NCI-H2196 treated with DMSO at 0.1 percent for 48 hours (cell line): ENCODE results near the gene KITLG.
"Not testable (repeated sequence)": the region's sequence is repeated elsewhere in the genome, so short reads cannot be mapped to it uniquely, and the experiment has no call there.

Source experiments
- DNase-seq: peaks from one replicate; lab custom pipeline; 2025; ENCODE audit not compliant: unreplicated experiment; lab: John Stamatoyannopoulos, UW

KITLG gene

DNA sequence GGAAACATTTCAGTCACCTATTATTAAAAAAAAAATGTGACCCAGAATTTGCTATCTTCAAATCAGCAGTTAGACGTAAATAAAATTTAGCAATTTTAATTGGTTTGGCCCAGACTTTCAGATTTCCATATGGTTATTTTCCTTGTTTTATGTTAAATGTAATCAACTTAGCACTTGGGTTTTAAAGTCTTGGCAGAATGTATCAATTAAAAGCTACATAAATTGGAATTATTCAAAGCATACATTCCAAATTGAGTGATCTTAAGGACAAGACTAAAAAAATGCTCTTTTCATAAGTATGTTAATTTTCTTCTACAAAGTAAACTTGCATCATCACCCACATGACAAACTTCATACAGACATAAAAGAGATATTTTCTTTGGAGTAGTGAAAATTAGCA, 3.4 kb downstream of the KITLG start:
- no peak for DNase-seq

GRCh38 chr12:88575361-88575970, 4.8 kb downstream of the KITLG start:
- no peak for DNase-seq

- no peak for DNase-seq
Observed at GRCh38 chr12:88574278-88574677, 6.0 kb downstream of the KITLG start.

DNA sequence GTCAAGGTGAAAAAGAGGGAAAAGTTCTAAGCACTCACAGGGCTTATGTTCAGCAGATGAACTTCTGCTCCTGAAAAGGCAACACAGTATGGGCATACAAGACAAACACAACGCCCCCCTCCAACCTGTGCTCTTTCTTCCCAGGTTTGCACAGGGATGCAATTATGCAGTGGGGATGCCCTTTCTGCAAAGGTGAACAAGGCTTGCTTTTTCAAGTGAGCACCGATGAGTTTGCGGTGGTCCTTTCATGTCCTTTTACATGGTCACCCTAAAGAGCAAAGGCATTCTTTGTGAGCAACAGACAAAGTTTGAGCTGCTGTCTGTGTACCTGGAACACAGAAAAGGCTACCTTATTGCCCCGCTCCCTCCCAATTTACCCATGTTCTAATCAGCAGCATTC, 6.7 kb downstream of the KITLG start:
- no peak for DNase-seq

GRCh38 chr12:88572781-88573549, 7.3 kb downstream of the KITLG start:
- DNase-seq: no peak

DNA sequence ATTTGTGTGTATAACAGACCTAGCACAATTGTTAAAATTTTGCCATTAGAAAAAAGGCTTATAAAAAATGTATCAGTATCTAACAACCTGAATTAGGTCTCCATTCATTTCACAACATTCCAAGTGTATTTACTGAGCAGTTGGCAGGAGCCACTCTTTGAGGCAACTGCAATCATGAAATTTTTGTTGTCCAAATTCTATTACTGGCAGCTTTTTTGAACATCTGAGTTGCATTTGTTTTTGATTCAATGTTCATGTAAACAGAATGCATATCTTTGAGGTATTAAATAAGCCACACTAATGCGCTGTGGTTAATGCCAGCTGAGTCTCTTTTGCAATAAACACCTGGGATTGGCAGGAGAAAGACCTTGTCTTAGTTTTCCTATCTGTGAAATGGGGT, 8.7 kb downstream of the KITLG start:
- no peak for DNase-seq

GRCh38 chr12:88570103-88570502, 10.2 kb downstream of the KITLG start:
- DNase-seq: no peak

GRCh38 chr12:88566430-88566829, 13.8 kb downstream of the KITLG start:
- no peak for DNase-seq

DNA sequence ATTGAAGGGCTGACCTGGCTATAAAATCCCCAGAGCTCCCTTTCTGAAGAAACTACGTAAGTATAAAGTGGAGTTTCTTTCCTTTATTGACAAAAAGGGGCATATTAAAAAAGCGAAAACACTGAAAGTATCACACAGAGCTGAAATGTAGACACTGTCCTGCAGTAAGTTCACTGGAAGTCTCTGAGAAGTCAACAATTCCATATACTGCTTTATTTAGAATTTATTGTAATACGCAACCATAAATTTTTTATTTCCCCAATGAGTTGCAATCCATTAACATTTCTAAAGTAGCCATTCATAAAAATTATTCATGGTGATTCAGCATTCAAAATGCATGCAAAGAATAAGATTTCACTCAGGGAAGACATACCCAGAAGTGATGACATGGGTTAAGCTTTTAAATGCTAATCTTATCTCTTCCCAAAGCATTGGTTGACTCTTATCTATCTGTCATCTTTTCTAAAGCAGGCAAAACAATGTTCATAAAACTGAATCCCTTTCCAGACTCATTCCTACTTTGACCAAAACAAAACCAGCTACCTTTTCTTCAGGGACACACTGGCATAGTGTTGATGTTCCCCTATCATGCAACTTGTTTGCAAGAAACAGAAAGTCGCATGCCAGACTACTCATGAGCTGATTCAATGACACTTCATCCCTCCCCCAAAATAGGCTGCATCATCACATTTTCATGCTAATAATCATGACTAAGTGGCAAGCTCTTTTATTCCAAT, 17.3 kb downstream of the KITLG start:
- DNase-seq: no peak

DNA sequence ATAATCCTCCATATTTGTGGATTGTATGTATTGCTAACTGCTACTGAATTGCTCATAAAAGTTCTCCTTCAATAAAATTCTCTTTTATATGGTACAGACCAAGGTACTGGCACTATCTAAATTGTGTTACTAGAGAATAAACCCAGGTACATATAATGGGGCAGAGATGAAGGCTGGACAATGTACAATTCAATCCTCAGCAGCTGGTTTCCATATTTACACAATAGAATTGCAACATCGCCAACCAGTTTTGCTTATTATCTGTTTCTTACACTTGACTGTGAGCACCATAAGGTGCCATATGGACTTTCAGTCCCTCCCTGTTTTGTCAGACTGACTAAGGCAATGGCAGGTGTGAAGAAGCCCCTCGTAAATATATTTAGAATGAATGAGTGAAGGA, 18.1 kb downstream of the KITLG start:
- no peak for DNase-seq

- no peak for DNase-seq
Observed at GRCh38 chr12:88559772-88560171, 20.5 kb downstream of the KITLG start.

- DNase-seq: no peak
Observed at GRCh38 chr12:88559199-88559598, 21.1 kb downstream of the KITLG start.

DNA sequence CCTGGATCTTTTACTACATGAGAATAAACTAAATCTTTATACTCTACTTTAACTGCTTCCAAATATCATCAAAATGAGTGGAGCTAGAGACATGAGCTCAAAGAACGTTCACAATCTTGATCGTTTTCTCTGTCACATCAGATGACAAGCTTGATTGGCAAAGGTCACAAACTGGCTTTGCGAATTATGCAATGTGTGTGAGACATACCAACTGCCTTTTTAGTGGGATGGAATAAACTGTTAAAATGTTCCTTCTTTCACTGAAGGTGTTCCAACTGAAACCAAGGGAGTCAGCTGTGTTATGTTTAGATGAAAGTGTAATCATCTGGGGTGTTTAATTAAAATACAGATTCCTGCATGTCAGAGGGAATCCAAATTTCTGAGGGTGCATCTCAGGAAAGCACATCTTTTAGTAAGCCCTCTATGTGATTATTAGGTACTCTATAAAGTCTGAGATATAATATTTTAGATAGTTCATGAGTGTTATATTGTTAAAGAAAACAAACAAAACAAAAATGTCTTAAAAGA, 21.9 kb downstream of the KITLG start:
- no peak for DNase-seq

GRCh38 chr12:88556213-88556774, 24.0 kb downstream of the KITLG start:
- DNase-seq: no peak

- peak; percentile 72 for DNase-seq
Observed at GRCh38 chr12:88553941-88554658, 26.2 kb downstream of the KITLG start.

DNA sequence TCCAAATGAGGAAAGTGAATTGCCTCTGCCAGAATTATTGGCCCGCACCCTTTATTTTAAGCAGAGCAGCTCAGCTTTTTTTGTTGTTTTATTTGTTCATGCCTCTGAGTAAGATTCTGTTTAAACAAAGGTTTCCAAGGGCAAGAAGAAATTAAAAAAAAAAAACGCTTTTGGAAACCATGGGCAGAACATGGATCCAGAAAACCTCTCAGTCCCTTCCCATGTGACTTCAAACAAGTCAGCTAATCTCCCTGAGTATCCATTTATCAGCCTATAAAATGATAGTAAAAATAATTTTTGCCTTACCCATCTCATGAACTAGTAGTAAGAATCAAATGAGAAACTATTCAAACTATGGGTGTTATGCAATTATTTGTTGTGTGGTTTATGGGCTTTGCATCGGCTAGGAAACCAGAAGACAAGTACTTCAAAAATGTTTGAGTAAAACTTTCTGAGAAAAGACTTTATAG, 27.6 kb downstream of the KITLG start:
- no peak for DNase-seq

DNA sequence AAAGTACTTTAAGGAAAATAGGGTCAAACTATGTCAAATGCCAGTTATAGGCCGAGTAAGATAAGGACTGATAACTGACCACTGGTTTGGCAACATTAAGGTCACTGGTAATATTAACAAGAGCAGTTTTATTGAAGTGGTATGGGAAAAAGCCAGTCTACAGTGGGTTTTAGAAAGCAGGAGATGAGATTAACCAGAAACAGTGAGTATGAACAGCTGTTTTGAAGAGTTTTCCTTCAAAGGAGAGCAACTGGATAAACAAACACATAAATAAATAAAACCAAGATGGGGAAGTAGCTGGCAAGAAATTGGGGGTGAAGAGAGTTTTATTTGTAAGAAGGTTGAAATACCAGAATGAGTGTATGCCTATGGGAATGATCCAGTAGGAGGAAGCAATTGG, 30.3 kb downstream of the KITLG start:
- no peak for DNase-seq

GRCh38 chr12:88547949-88548348, 32.3 kb downstream of the KITLG start:
- not testable (repeated sequence) for DNase-seq

DNA sequence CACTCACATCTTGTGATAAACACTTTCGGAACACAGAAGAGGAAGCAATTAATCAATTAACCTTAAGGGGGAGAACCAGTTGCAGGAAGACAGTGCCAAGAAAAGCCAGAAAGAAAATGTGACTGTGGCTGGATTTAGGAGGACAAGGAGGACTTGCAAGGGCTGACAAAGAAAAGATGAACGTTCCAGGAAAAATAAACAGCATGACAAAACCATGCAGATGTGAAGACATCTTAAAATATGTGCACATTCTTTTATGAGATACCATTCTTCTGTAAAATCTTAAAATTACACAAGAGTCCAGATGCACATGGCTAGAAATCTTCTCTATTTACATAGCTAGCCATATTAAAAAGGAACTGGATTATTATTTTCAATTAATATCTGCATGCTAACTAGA, 33.4 kb downstream of the KITLG start:
- no peak for DNase-seq

DNA sequence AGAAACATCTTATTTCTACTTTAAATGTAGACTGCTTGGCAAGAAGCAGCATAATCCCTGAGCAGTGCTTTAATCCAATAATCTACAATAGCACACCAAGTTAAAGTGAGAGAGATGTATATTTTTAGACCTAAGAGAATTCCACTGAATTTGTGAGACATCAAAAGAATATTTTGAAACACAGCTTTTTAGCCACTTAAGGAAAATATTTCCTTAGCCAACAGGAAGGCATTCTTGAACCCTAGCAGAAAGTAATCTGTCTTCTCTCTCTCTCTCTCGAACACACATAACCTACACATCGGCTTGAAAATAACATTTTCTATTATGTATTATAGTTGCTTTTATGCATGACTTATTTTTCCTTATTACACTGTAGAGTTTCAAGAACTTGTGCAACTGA, 34.0 kb downstream of the KITLG start:
- no peak for DNase-seq
